SU-DHL-6 (cell line): ENCODE data around the gene MNT.

Experiments
- EZH2phosphoT487 ChIP-seq: fragments of 200-600 bp; sonication (generic), shearing (Covaris generic); conservative IDR thresholded peaks from 2 replicates; pipeline ENCODE4 v1.6.1; 2018; ENCODE audit warnings: mild to moderate bottlenecking, antibody characterized with exemption, low read length, moderate library complexity, mixed read lengths
- TF ChIP-seq, protein P1 (sequence below): fragments of 200-600 bp; sonication (generic); IDR thresholded peaks from one replicate; pipeline ENCODE4 v1.5.1; 2017; ENCODE audit warnings: antibody characterized with exemption, mild to moderate bottlenecking, low read length, moderate library complexity; ENCODE audit not compliant: insufficient read depth, poor library complexity, severe bottlenecking

DNA sequence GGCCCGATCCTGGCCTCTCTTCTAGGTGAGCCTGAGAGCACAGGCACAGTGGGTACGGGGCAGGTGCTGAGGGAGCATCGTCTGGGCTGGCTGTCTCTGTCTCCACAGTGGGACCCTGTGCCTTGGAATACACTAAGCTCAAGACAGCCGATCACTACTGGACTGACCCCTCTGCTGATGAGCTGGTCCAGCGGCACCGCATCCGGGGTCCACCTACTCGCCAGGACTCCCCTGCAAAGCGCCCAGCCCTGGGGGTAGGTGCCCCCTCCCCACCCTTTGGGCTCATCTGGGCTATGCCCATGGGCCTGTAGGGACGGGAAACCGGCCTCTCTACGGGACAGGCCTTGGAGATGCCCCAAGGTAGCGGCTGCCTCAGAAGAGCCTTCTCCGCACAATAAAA lies 38.0 kb downstream of the MNT start:
- TF ChIP-seq, protein P1, sequence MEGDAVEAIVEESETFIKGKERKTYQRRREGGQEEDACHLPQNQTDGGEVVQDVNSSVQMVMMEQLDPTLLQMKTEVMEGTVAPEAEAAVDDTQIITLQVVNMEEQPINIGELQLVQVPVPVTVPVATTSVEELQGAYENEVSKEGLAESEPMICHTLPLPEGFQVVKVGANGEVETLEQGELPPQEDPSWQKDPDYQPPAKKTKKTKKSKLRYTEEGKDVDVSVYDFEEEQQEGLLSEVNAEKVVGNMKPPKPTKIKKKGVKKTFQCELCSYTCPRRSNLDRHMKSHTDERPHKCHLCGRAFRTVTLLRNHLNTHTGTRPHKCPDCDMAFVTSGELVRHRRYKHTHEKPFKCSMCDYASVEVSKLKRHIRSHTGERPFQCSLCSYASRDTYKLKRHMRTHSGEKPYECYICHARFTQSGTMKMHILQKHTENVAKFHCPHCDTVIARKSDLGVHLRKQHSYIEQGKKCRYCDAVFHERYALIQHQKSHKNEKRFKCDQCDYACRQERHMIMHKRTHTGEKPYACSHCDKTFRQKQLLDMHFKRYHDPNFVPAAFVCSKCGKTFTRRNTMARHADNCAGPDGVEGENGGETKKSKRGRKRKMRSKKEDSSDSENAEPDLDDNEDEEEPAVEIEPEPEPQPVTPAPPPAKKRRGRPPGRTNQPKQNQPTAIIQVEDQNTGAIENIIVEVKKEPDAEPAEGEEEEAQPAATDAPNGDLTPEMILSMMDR: no peak
- TF ChIP-seq EZH2phosphoT487: no peak
